Right renal cortex interstitium (tissue), 3 donors: ENCODE data around the gene CCDC57. TPM values are rescaled to one million over a fixed set of nuclear protein-coding genes. Genes with fewer than 3 reads are reported as not detected.
"Not testable (repeated sequence)": the region's sequence is repeated elsewhere in the genome, so short reads cannot be mapped to it uniquely, and the experiment has no call there.

Experiments used
- DNase-seq, 3 donors: peaks; one replicate each; pipeline ENCODE4 v3.0.0-alpha.2; 2013; ENCODE audit warnings: low read depth in 3 of 3, low spot score in 2 of 3
- polyA plus RNA-seq, 3 donors: library from polyadenylated mRNA; unstranded; fragments of 120-200 nt; gene quantifications; one replicate each; pipeline ENCODE4 v1.2.1, GENCODE V29; 2013; ENCODE audit not compliant: insufficient read length in 3 of 3

The CCDC57 gene
- polyA plus RNA-seq, 3 donors: 31.9 to 35.2 (median 35.0) TPM

DNA sequence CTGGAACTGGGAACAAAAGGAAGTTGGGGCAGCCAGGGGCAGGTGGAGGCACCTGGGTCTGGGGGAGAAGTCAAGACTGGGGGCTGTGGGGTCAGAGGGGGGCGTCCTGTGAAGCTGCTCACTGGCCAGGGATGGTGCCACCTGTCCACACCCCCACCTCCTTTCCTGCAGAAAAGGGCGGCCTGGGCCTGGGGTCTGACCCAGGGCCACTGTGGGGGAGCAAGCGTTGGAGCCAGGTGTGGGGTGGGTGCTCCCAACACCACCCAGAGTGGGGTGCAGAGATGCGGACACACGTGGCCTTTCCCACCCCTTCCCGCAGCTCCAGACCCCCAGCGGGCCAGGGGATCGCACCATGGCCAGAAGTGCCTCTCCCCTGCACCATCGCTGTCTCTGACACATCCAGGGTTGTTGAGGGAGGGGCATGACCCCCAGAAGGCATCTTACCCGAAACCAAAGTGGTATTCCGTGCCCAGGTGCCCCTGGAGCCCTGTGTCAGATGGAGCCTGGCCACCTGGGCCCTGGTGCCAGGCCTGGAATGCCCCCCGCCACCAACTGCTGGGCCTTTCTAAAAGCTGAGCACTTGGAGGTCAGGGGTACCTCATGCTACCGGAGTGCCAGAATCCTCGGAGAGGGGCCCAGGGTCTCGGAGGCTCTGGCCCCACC is 13.6 kb upstream of the CCDC57 start:
- DNase-seq: no peak

DNA sequence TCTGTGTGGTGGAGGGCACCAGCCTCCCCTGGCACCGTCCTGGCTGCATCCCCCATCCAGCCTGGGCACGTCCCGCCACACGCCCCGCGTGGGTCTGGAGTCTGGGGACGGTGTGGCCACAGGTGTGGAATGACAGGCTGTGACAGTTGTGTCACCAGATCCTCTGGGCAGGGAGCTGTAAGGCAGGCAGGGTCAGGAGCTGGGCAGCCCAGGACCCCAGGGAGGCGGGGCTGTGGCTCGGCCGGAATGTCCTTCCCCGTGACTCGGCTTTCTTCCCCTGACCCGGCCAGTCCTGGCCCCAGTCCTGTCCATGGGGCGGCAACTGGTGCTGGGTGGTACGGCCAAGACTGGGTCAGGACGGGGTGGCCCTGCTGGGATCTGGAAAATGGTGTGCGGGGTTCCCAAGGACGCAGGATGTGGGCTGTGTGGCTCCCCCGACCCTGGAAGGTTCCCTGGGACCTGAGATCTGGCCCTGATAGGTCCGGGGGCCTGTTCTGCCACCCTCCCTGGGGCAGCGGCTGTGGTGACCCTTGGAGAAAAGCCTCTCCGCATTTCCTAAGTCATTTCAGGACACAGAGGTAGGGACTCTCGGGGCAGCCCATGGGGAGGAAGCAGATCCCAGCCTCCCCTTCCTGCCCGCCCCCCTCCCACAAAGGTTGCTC is 12.9 kb upstream of the CCDC57 start:
- no peak for DNase-seq

DNA sequence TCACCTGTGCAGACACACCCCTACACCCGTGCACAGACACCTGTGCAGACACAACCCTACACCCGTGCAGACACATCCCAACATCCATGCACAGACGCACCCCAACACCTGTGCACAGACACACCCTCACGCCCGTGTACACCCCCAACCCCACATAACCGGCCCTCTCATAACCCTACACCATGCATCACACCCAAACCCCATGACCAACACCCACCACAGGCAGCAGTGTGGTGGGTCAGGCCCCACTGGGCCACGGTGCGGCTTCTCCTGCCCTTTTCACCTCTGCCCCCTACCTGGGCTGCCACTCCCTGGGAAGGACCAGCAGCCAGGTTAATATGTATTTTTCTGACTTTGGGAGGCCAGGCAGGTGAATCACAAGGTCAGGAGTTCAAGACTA is 12.0 kb upstream of the CCDC57 start:
- no peak for DNase-seq

DNA sequence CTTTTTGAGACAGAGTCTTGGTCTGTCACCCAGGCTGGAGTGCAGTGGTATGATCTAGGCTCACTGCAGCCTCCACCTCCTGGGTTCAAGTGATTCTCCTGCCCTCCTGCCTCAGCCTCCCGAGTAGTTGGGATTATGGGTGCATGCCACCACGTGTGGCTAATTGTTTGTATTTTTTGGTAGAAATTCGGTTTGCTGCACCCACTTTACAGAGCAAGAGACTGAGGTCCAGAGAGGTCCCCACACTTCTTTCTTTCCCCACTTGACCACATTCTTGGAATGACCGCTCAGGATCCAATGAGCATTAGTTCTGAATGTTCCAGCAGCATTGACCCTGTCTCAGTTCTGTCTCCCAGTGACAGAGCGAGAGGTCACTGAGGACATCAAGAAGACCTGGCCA is 10.9 kb upstream of the CCDC57 start:
- DNase-seq: no peak

DNA sequence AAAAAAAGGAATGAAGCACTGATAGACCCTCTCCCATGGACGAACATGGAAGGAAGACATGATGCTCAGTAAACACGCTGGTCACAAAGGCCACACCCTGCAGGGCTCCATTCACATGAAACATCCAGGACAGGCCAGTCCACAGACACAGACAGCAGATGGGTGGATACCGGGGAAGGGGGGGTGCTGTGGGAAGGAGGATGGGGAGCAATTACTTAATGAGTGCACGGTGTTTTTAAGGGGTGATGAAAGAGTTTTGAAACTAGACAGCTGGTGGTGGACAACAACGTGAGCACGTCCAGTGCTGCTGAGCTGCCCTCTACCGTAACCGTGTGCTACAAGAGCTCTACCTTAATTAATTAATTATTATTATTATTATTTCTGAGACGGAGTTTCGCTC is 10.2 kb upstream of the CCDC57 start:
- DNase-seq: no peak

DNA sequence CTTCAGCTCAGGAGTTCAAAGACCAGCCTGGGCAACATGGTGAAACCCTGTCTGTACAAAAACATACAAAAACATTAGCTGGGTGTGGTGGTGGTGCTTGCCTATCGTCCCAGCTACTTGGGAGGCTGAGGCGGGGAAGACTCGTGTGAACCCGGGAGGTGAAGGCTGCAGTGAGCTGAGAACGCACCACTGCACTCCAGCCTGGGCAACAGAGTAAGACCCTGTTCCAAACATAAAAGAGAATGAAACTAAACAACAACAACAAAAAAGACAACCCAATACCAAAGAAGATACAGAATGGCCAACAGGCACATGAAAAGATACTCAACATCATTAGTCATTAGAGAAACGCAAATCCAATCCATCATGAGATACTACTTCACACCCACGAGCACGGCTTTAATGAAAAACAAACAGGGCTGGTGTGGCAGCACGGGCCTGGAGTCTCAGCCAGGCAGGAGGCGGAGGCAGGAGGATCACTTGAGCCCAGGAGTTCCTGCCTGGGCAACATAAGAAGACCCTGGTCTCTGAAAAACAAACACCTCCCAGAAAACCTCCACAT is 8.8 kb upstream of the CCDC57 start:
- DNase-seq: no peak

DNA sequence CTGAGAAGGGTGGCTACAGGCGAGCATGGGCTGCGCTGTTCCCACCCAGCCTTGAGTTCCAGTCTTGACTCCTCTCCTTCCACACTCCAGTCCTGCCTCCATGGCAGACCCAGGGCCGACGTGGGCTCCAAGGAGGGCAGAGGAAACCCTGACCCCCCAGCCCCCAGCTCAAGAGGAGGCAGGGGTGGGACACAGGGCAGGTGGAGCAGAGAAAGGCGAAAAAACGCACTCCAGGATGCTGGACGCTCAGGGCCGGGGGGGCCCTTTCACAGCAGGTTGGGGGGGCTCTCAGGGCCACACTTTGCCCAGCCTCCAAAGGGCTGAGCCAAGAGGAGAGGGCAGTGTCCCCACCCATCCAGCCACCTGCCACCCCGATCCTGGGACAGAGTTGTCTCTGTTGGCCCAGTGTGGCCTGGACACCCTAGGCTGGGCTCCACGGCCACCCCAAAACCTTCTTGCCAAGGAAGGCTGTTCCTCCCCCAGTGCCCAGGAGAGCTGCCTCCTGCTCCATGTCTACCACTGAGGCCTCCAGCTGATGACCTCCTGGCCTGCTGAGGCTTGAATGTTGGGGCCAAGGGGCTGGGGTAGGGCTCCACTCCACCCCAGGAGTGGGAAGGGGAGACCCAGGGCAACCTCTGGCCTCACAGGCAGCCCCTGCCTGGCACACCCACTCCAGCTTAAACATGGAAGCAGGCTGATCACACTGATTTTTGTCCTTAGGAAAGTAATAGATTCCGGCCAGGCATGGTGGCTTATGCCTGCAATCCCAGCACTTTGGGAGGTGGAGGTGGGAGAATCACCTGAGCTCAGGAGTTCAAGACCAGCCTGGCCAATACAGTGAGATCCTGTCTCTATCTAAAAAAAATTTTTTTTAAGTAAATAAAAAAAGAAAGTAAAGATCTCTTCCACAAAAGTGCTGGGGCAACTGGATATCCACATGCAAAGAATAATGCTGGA is 7.4 kb upstream of the CCDC57 start:
- DNase-seq: no peak

DNA sequence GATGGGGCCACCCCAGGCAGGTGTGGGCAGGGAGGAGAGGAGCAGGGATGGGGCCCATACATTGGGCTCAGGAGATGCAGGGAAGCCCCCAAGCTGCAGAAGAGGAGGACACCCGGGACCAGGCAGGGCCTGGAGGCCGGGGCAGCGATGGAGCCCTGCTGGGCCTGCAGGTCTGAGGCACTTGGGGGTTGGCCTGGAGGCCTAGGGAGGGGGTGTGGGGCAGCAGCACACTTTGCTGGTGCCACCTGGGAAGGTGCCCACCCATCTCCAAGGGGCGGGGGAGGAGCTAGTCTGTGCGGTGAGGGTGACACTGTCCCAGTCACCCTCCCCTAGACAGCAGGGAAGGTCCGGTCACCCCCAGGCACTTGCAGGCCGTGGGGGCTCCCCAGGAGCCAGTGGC is 6.4 kb upstream of the CCDC57 start:
- DNase-seq: no peak

DNA sequence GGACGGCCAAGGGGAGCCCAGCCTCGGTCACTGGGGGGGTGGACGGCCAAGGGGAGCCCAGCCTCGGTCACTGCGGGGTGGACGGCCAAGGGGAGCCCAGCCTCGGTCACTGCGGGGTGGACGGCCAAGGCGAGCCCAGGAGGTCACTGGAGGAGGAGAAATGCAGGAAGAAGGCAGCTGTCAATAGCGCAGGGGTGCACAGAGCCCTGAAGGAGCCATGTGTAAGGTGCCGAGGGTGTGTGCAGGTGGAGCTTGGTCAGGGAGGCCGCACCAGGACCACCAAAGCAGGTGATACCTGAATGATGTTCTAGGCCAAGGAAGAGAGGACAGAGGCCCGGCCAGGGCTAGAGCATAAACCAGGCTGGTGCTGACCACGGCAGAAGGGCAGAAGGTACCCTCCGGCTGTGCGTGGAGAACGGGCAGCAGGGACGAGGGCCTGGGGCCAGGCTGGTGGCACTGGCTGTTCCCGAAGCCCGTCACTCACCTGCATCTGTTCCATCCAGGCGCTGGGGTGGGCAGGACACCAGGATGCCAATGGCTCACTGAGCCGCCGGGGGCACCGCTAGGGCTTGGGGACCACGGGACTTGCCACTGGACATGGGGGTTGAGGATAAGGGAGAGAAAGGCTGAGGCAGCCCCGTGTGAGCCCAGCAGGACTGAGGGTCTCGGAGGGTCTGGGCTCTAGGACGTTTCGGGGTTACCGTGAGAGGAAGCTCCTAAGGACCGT is 5.9 kb upstream of the CCDC57 start:
- DNase-seq: no peak

DNA sequence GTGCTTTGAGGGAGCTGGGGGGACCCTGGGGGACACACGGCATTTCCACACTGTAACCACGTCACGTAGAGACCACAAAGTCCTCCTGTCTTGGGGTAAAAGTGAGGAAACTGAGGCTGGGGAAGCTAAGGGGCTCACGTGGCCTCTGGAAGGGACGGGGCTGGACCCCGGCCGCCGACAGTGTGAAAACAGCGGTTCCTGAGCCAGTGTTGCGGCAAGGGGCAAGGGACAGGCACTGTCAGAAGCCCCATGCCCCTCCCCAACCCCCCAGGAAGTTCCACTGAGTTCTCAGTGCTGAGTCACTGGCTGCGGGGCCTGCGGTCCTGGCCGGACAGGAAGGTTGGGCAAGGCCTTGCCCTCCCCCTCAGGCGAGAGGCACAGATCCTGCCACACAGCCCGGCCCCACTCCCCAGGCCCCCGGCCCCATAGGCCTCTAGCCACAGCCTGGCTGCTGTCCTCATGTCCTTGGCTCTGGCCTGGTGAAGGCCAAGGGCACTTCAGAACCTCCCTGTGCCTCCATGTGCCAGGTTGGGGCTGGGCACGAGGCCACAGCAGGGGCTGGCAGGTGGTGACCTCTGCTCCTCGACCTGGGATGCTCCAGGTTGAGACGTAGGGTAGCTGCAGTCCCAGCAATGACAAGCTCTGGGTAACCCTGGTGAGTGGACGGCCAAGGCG is 5.0 kb upstream of the CCDC57 start:
- no peak for DNase-seq

DNA sequence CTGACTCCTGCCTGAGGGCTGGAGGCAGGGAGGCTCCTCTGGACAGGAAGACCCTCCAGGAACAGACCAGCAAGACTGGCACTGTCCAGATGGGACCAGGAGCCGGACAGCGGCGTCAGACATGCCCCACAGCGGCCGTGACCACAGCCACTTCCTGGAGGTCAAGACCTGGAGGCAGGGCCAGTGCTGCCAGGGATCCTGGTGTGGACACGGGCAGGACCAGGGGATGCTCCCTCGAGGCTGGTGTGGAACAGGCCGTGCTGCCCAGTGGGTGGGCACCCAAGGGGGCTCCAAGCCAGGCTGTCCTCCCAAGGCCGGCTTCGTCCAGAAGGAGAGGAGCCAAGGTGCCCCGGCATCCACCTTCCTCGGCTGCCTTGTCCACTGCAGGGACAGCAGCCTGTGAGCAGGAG is 4.5 kb upstream of the CCDC57 start:
- no peak for DNase-seq

DNA sequence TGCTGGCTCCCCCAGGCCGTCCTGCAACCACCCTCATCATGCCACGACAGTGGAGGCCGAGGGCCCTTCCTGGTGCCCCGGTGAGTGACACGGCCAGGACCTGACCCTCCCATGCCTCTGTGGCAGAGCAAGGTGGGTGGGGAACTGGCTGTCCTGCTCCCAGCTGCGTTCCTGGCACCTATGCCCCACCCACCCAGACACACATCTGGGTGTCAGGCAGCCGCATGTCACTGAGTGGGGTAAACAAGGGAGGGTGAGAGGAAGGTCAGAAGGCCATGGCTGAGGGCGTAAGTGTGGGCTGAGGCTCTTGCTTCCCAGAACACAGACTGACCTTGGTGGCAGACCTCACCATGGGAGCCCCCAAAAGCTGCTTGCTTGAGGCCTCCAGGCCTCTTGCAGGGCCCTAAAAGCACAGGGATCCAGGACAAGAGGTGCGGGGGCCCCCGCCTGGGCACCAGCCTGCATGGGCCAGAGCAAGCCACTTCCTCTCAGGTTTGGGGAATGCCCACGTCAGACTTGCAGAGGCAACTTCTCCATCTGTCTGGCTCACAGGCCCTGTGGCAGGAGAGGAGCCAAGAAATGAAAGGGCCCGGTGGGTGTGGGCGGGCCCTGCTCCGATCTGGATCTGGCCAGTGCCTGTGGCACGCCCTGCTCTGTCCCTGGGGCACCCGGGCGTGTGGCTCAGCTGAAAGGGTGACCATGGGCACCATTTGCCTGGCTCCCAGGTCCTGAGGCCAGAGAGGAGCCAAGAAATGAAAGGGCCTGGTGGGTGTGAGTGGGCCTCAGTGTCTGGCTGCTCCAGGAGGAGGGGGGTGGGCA is 3.9 kb upstream of the CCDC57 start:
- no peak for DNase-seq

DNA sequence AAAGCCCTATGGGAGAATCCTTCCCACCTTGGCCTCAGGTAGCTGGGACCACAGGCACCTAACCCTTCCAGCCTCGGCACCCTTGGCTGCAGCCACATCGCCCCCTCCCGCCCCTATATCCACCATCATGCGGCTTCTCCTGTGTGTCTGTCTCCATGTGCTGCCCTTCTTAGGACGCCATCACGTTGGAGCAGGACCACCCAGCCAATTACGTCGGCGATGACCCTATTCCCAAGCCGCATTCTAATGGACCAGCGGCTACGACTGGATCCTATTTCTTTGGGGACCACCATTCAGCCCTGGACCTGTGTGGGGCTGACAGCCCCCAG is 3.3 kb upstream of the CCDC57 start:
- no peak for DNase-seq

DNA sequence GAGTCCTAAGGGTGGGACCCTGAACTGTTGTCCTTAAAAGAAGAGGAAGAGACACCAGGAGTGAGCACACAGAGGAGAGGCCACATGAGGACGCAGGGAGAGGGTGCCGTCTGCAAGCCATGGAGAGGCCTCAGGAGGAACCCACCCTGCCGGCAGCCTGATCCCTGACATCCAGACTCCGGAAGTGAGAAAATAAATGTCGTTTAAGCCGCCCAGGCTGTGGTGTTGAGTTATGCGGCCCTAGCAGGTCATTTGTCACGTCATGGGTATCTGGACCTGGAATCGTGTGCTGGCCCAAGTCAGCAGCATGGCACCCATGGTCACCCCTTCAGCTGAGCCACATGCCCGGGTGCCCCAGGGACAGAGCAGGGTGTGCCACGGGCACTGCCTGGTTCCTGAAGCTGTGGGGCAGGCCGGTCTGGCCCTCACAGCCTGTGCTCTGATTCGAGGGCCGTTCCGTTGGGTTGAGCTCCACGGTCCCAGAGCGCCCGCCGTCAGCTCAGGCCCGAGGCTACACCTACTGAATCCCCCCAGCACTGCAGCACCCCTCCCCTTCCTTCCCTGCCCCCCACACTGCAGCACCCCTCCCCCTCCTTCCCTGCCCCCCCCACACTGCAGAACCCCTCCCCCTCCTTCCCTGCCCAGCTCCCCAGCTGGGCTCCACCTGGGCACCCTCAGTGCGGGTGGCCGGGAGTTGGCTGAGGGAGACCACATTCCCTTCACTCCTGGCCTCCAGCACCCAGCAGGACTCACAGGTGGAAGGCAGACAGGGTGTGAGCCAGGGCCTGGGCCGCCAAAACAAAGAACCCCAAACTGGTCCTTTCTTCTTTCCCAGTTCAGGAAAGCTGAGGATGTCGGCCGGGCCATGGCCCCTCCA is 2.7 kb upstream of the CCDC57 start:
- DNase-seq: no peak

DNA sequence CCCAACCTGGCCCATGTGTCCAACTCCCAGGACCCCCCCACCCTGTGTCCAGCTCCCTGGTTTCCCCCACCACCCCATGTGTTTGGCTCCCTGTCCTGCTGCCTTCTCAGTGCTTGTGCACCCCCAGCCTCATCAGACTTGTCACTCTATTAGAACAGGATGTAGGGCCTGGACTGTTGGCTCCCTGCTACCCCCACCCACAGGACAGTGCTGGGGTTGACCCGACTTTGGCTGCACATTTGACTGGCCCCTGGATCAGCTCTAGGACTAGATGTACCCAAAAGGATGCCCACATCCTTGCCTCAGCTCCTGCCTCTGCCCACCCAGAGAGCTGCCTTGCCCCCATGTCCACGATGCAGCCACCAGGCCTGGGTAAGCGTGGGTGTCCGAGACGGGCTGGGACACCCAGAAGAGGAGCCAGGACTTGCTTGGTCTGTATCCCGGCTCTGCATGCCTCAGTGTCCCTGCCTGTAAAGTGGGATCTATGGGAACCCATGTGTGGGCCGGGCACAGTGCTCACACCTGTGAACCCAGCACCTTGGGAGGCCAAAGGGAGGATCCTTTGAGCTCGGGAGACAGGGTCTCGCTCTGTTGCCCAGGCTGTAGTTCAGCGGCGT is 1.5 kb upstream of the CCDC57 start:
- no peak for DNase-seq

DNA sequence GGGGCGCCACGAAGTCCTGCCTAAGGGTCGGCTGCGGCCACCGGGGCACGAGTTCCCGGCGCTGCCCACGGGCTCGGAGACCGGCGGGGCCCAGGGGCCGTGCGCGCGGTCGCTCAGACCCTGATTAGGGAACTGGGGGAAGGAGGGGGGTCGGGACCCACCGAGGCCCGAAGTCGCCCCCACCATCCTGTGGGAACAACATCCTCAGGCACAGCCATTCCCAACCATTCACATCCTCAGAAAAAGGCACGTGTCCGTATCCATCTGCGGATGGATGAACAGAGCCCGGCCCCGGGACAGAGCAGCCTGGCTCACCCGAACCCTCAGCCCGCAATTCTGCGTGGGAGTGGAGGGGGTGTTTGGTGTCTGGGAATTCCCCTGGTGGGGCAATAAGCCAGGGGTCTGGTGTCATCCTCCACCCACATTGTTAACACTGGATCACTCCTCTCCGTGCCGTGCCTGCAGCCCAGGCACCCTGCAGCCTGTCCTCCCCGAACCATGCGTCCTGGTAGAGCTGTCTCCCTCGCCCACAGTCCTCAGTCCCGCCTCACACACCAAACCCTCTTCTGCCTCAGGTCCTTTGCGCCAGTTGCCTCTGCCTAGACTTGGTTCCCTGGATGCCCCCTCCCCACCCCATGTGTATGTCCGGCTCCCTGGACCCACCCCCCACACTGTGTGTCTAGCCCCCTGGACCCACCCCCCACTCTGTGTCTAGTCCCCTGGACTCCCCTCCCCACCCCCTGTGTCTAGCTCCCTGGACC is 789 bp upstream of the CCDC57 start:
- DNase-seq: no peak

DNA sequence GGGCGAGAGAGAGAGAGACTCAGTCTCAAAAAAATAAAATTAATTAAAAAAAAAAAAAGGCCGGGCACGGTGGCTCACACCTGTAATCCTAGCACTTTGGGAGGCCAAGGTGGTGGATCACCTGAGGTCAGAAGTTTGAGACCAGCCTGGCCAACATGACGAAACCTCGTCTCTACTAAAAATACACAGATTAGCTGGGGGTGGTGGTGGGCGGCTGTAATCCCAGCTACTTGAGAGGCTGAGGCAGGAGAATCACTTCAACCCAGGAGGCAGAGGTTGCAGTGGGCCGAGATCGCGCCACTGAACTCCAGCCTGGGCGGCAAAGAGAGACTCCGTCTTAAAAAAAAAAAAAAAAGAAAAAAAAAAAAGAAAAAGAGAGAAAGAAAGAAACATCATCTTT is 2.0 kb downstream of the CCDC57 start:
- DNase-seq: not testable (repeated sequence)
